ENCODE data around the gene CNTNAP5. TPM values are rescaled to one million over a fixed set of nuclear protein-coding genes. Genes with fewer than 3 reads are reported as not detected.

CNTNAP5 gene
- total and polyA plus RNA-seq, 4 donors: not detected

DNA sequence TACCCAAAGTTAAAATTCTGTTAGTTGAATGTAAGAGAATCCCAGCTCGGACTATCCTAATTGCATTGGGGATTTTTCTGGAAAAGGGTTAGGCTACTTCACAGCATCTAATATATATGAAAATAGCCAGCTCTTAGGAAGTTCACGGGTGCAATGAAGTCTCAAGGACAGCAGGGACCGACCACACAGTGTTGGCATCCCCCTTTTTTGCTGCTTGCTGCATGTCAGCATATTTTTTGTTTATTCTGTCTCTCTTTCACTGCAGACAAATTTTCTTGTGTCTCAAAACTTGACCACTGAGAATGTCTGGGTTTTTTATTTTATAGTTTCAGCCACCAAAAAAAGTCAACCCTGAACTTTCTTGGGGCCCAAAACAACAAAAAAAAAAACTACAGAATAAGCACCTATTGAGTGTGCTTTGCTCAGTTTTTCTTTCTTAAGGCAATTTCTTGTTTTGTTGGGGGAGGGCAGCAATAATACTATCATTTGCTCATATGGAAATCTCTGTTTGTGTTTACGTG, 535.6 kb downstream of the CNTNAP5 start:
- H3K9me3 ChIP-seq (ENCODE audit: control insufficient read depth in 4 of 4, low read length in 3 of 4): no peaks in the 10 kb centered on the region
- DNase-seq (ENCODE audit: low spot score): no peak
- H3K4me1 ChIP-seq (ENCODE audit: control insufficient read depth in 4 of 4, insufficient read depth in 4 of 4, low read length in 3 of 4): no peaks in the 10 kb centered on the region
- H3K4me3 ChIP-seq (ENCODE audit: low read depth in 1 of 3, low read length in 3 of 3): no peak overlapping the region
- H3K36me3 ChIP-seq (ENCODE audit: control insufficient read depth in 4 of 4, insufficient read depth in 3 of 4, low read depth in 1 of 4, low read length in 3 of 4): no peaks in the 10 kb centered on the region
- no peak overlapping the region for H3K9ac ChIP-seq (ENCODE audit: low read depth in 1 of 2, low read length in 2 of 2)
- TF ChIP-seq, protein P1, sequence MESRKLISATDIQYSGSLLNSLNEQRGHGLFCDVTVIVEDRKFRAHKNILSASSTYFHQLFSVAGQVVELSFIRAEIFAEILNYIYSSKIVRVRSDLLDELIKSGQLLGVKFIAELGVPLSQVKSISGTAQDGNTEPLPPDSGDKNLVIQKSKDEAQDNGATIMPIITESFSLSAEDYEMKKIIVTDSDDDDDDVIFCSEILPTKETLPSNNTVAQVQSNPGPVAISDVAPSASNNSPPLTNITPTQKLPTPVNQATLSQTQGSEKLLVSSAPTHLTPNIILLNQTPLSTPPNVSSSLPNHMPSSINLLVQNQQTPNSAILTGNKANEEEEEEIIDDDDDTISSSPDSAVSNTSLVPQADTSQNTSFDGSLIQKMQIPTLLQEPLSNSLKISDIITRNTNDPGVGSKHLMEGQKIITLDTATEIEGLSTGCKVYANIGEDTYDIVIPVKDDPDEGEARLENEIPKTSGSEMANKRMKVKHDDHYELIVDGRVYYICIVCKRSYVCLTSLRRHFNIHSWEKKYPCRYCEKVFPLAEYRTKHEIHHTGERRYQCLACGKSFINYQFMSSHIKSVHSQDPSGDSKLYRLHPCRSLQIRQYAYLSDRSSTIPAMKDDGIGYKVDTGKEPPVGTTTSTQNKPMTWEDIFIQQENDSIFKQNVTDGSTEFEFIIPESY (IDR thresholded peaks at IDR 0.05): no peak
- TF ChIP-seq RAD21 (IDR thresholded peaks at IDR 0.05) (no peak), GABPA (IDR thresholded peaks at IDR 0.05 in 1 of 2, conservative IDR thresholded peaks at IDR 0.05 in 1 of 2) (no peak), MAX (IDR thresholded peaks at IDR 0.05) (no peak), CTCF (IDR thresholded peaks at IDR 0.05; ENCODE audit: low read depth, low read length, missing input control) (no peak), HNF4A (conservative IDR thresholded peaks at IDR 0.05) (no peak), HNF4G (IDR thresholded peaks at IDR 0.05) (no peak), EGR1 (IDR thresholded peaks at IDR 0.05; ENCODE audit: low read depth in 2 of 2) (no peak), YY1 (IDR thresholded peaks at IDR 0.05) (no peak), JUND (IDR thresholded peaks at IDR 0.05) (no peak), SP1 (IDR thresholded peaks at IDR 0.05) (no peak), TAF1 (conservative IDR thresholded peaks at IDR 0.05) (no peak), FOXA2 (IDR thresholded peaks at IDR 0.05) (no peak), FOXA1 (IDR thresholded peaks at IDR 0.05) (no peak)
- TF ChIP-seq, protein P2, sequence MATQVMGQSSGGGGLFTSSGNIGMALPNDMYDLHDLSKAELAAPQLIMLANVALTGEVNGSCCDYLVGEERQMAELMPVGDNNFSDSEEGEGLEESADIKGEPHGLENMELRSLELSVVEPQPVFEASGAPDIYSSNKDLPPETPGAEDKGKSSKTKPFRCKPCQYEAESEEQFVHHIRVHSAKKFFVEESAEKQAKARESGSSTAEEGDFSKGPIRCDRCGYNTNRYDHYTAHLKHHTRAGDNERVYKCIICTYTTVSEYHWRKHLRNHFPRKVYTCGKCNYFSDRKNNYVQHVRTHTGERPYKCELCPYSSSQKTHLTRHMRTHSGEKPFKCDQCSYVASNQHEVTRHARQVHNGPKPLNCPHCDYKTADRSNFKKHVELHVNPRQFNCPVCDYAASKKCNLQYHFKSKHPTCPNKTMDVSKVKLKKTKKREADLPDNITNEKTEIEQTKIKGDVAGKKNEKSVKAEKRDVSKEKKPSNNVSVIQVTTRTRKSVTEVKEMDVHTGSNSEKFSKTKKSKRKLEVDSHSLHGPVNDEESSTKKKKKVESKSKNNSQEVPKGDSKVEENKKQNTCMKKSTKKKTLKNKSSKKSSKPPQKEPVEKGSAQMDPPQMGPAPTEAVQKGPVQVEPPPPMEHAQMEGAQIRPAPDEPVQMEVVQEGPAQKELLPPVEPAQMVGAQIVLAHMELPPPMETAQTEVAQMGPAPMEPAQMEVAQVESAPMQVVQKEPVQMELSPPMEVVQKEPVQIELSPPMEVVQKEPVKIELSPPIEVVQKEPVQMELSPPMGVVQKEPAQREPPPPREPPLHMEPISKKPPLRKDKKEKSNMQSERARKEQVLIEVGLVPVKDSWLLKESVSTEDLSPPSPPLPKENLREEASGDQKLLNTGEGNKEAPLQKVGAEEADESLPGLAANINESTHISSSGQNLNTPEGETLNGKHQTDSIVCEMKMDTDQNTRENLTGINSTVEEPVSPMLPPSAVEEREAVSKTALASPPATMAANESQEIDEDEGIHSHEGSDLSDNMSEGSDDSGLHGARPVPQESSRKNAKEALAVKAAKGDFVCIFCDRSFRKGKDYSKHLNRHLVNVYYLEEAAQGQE (IDR thresholded peaks at IDR 0.05): no peak
- TF ChIP-seq, protein P3, sequence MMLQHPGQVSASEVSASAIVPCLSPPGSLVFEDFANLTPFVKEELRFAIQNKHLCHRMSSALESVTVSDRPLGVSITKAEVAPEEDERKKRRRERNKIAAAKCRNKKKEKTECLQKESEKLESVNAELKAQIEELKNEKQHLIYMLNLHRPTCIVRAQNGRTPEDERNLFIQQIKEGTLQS (IDR thresholded peaks at IDR 0.05): no peak
- H3K27me3 ChIP-seq (ENCODE audit: control insufficient read depth in 4 of 4, insufficient read depth in 4 of 4, low read length in 3 of 4): no peaks in the 10 kb centered on the region
- H3K27ac ChIP-seq (ENCODE audit: low read depth in 1 of 2, low read length in 2 of 2): no peak overlapping the region
- 65% methylated on average over 4 of the region's 4 CpGs for WGBS

DNA sequence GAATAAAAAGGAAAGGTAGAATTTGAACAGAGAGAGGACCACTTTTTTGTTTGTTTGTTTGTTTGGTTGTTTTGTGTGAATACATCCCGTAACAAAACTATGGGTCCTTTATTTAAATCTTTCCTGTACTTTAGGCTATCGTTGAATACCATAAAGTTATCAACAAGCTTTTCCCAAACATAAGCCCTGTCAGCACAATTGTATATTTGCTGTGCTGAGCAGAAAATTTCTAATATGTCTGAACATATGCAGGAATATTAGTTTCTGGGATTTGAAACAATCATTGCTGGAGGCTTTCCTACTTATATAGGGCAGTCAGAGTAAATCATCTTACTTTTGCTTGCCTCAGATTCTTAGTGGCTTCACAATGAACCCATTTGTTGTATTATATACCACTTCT, 536.4 kb downstream of the CNTNAP5 start:
- no peak overlapping the region for H3K9ac ChIP-seq (ENCODE audit: low read depth in 1 of 2, low read length in 2 of 2)
- H3K4me1 ChIP-seq (ENCODE audit: control insufficient read depth in 4 of 4, insufficient read depth in 4 of 4, low read length in 3 of 4): peaks cover 0 to 5% (median 2%) of the 10 kb centered on the region in 4 donors
- no peak overlapping the region for H3K4me3 ChIP-seq (ENCODE audit: low read depth in 1 of 3, low read length in 3 of 3)
- no peaks in the 10 kb centered on the region for H3K27me3 ChIP-seq (ENCODE audit: control insufficient read depth in 4 of 4, insufficient read depth in 4 of 4, low read length in 3 of 4)
- no peaks in the 10 kb centered on the region for H3K36me3 ChIP-seq (ENCODE audit: control insufficient read depth in 4 of 4, insufficient read depth in 3 of 4, low read depth in 1 of 4, low read length in 3 of 4)
- H3K9me3 ChIP-seq (ENCODE audit: control insufficient read depth in 4 of 4, low read length in 3 of 4): no peaks in the 10 kb centered on the region
- DNase-seq (ENCODE audit: low spot score): no peak
- H3K27ac ChIP-seq (ENCODE audit: low read depth in 1 of 2, low read length in 2 of 2): no peak overlapping the region
- 83% methylated on average over 2 of the region's 2 CpGs for WGBS
- TF ChIP-seq NR2F2 (IDR thresholded peaks at IDR 0.05) (no peak), FOXA2 (IDR thresholded peaks at IDR 0.05) (no peak), RXRA (IDR thresholded peaks at IDR 0.05) (no peak), CTCF (IDR thresholded peaks at IDR 0.05; ENCODE audit: low read depth, low read length, missing input control) (no peak), SP1 (IDR thresholded peaks at IDR 0.05) (no peak), GABPA (IDR thresholded peaks at IDR 0.05 in 1 of 2, conservative IDR thresholded peaks at IDR 0.05 in 1 of 2) (no peak), MAX (IDR thresholded peaks at IDR 0.05) (no peak), TAF1 (conservative IDR thresholded peaks at IDR 0.05) (no peak), YY1 (IDR thresholded peaks at IDR 0.05) (no peak)
- TF ChIP-seq, protein P2 (IDR thresholded peaks at IDR 0.05): no peak
